GM12878 (cell line): ENCODE data around the gene UBASH3A. TPM values are rescaled to one million over a fixed set of nuclear protein-coding genes. Genes with fewer than 3 reads are reported as not detected.

Source experiments
- ATAC-seq: fragments of 200-7000 bp; cut with Tn5 transposase; 3 replicates; pipeline ENCODE4 v1.9.1; 2020; ENCODE audit warnings: mild to moderate bottlenecking, moderate library complexity
- BruUV-seq: library from RNA; stranded (reverse); fragments of 400-500 nt; replicated peaks from 2 replicates; lab custom pipeline; 2021; lab: Mats Ljungman, UMichigan
- CTCF ChIA-PET: fragments of 300-600 bp; sonication (Branson Sonifier 250); formaldehyde crosslinking; extraction: SDS; loops from one replicate; lab custom pipeline; 2021; ENCODE audit warnings: inconsistent platforms; lab: Yijun Ruan, JAX
- POLR2A ChIA-PET: fragments of 350-600 bp; formaldehyde crosslinking; extraction: SDS; loops from one replicate; lab custom pipeline; 2021; ENCODE audit warnings: inconsistent platforms; lab: Charles Lee
- RAD21 ChIA-PET: fragments of 300-600 bp; sonication (Branson Sonifier 250); formaldehyde crosslinking; loops from one replicate; lab custom pipeline; 2023; ENCODE audit warnings: antibody characterized with exemption; ENCODE audit not compliant: unreplicated experiment; lab: Charles Lee
- SMC1A ChIA-PET: fragments of 300-600 bp; sonication (Branson Sonifier 250); formaldehyde crosslinking; loops from one replicate; lab custom pipeline; 2023; ENCODE audit not compliant: unreplicated experiment, uncharacterized antibody; lab: Charles Lee
- DNase-seq: peaks from one replicate; pipeline ENCODE4 v3.0.0-alpha.2; 2011; ENCODE audit warnings: low read depth, low spot score
- FAIRE-seq: peaks from 3 replicates; lab custom pipeline; 2011; peaks lifted over from hg19 to GRCh38; lab: Jason Lieb, UNC
- H2AFZ ChIP-seq: 2 replicates; pipeline ENCODE4 v1.6.0; 2011; ENCODE audit warnings: low read depth, low read length, control low read depth; ENCODE audit not compliant: control insufficient read depth
- H3K27ac ChIP-seq: 2 replicates; pipeline ENCODE4 v1.5.1; 2011; ENCODE audit warnings: control low read depth; ENCODE audit not compliant: control insufficient read depth, insufficient read depth
- H3K27me3 ChIP-seq, 2 experiments: replicated peaks in 1 of 2; 2 replicates each; pipeline versions ENCODE4 v1.6.0 to v1.6.1; 2011; ENCODE audit warnings: low read length in 1 of 2; ENCODE audit not compliant: control insufficient read depth in 2 of 2, insufficient read depth in 2 of 2
- H3K36me3 ChIP-seq, 2 experiments: 2 replicates each; pipeline ENCODE4 v1.5.1; 2011; ENCODE audit warnings: low read length in 1 of 2; ENCODE audit not compliant: control insufficient read depth in 2 of 2, insufficient read depth in 2 of 2
- H3K4me1 ChIP-seq: 2 replicates; pipeline ENCODE4 v1.6.1; 2011; ENCODE audit warnings: mild to moderate bottlenecking, low read length, moderate library complexity, mixed read lengths; ENCODE audit not compliant: control insufficient read depth, insufficient read depth
- H3K4me2 ChIP-seq: 2 replicates; pipeline ENCODE4 v1.6.0; 2011; ENCODE audit warnings: control low read depth; ENCODE audit not compliant: control insufficient read depth, insufficient read depth
- H3K4me3 ChIP-seq: fragments of 200-600 bp; sonication (generic); 2 replicates; pipeline ENCODE4 v1.5.1; 2016
- H3K79me2 ChIP-seq: 2 replicates; pipeline ENCODE4 v1.6.0; 2011; ENCODE audit warnings: low read length; ENCODE audit not compliant: control insufficient read depth, insufficient read depth
- H3K9ac ChIP-seq: 2 replicates; pipeline ENCODE4 v1.8.0; 2011; ENCODE audit warnings: low read length, control low read depth, mixed read lengths; ENCODE audit not compliant: control insufficient read depth, insufficient read depth
- H3K9me3 ChIP-seq: replicated peaks from 3 replicates; pipeline ENCODE4 v1.5.1; 2011; ENCODE audit warnings: mild to moderate bottlenecking, low read length; ENCODE audit not compliant: control insufficient read depth, insufficient read depth
- H4K20me1 ChIP-seq: 2 replicates; pipeline ENCODE4 v1.6.0; 2011; ENCODE audit not compliant: control insufficient read depth, insufficient read depth
- BMI1 ChIP-seq: fragments of 450-650 bp; IDR thresholded peaks from 2 replicates; pipeline ENCODE4 v1.6.1; 2016; ENCODE audit warnings: mild to moderate bottlenecking, moderate library complexity, borderline replicate concordance
- BRCA1 ChIP-seq: IDR thresholded peaks from 2 replicates; pipeline ENCODE4 v1.6.1; 2011; ENCODE audit warnings: low read depth, low read length, improper control_type of control experiment
- CEBPB ChIP-seq, 2 experiments: fragments of 150-350 bp in 1 of 2; IDR thresholded peaks; 2 replicates each; pipeline ENCODE4 v1.6.1; 2012 to 2014; ENCODE audit warnings: low read depth in 2 of 2, low read length in 2 of 2, borderline replicate concordance in 1 of 2, inconsistent platforms in 1 of 2
- ELK1 ChIP-seq: IDR thresholded peaks from 2 replicates; pipeline ENCODE4 v1.6.1; 2012; ENCODE audit warnings: low read depth, low read length, improper control_type of control experiment
- EP300 ChIP-seq, 2 experiments: fragments of 150-350 bp in 1 of 2; IDR thresholded peaks; 2 replicates each; pipeline ENCODE4 v1.6.1; 2011 to 2012; ENCODE audit warnings: low read depth in 2 of 2, low read length in 2 of 2, borderline replicate concordance in 1 of 2, improper control_type of control experiment in 1 of 2, inconsistent platforms in 1 of 2; ENCODE audit not compliant: control insufficient read depth in 1 of 2
- ETV6 ChIP-seq, 2 experiments: fragments of 450-650 bp in 1 of 2; IDR thresholded peaks in 1 of 2; conservative IDR thresholded peaks in 1 of 2; 2 replicates each; pipeline ENCODE4 v1.6.1; 2014; ENCODE audit warnings: antibody characterized with exemption in 1 of 2, borderline replicate concordance in 1 of 2, low read depth in 1 of 2, mild to moderate bottlenecking in 1 of 2, moderate library complexity in 1 of 2
- HDAC2 ChIP-seq: fragments of 200-600 bp; sonication (generic); IDR thresholded peaks from 2 replicates; pipeline ENCODE4 v1.6.1; 2017
- IRF5 ChIP-seq: fragments of 450-650 bp; IDR thresholded peaks from 2 replicates; pipeline ENCODE4 v1.6.1; 2017; ENCODE audit warnings: borderline replicate concordance
- JUND ChIP-seq: IDR thresholded peaks from 2 replicates; pipeline ENCODE4 v1.6.1; 2012; ENCODE audit warnings: low read depth, mild to moderate bottlenecking, low read length, improper control_type of control experiment, moderate library complexity
- MYC ChIP-seq: IDR thresholded peaks from 2 replicates; pipeline ENCODE4 v1.6.1; 2011; ENCODE audit warnings: mild to moderate bottlenecking, low read length, moderate library complexity, inconsistent platforms; ENCODE audit not compliant: insufficient read depth, insufficient replicate concordance, insufficient read length, severe bottlenecking
- NFYA ChIP-seq: IDR thresholded peaks from 2 replicates; pipeline ENCODE4 v1.6.1; 2011; ENCODE audit warnings: low read depth, mild to moderate bottlenecking, low read length, improper control_type of control experiment, borderline replicate concordance
- RAD51 ChIP-seq: fragments of 450-650 bp; IDR thresholded peaks from 2 replicates; pipeline ENCODE4 v1.6.1; 2016; ENCODE audit warnings: moderate library complexity, mild to moderate bottlenecking, inconsistent platforms
- SUZ12 ChIP-seq: fragments of 200-600 bp; sonication (generic); IDR thresholded peaks from one replicate; pipeline ENCODE4 v1.6.1; 2018; ENCODE audit warnings: antibody characterized with exemption, mild to moderate bottlenecking; ENCODE audit not compliant: unreplicated experiment
- ZBED1 ChIP-seq: IDR thresholded peaks from 2 replicates; pipeline ENCODE4 v1.6.1; 2016; ENCODE audit warnings: borderline replicate concordance
- ZBTB33 ChIP-seq: fragments of 450-650 bp; IDR thresholded peaks from 2 replicates; pipeline ENCODE4 v1.6.1; 2017; ENCODE audit warnings: mild to moderate bottlenecking
- ZZZ3 ChIP-seq: IDR thresholded peaks from 2 replicates; pipeline ENCODE4 v1.6.1; 2011; ENCODE audit warnings: low read depth; ENCODE audit not compliant: control insufficient read depth, insufficient read length
- WGBS: methylation state at CpG from one replicate; pipeline ENCODE4 v1.1.6; 2016; ENCODE audit warnings: low lambda C conversion rate; ENCODE audit not compliant: insufficient replicate concordance, insufficient coverage; ENCODE audit errors: missing lambda C conversion rate; 5-methylcytosine and 5-hydroxymethylcytosine counted together
- in situ Hi-C: fragments of 300-500 bp; cut with MboI; formaldehyde crosslinking; loops from 9 replicates; pipeline ENCODE4 v1.14.3; 2018; ENCODE audit warnings: mixed read lengths
- intact Hi-C: fragments of 100-400 bp; cut with micrococcal nuclease; formaldehyde crosslinking; loops from one replicate; pipeline ENCODE4 v1.14.2; 2022; ENCODE audit not compliant: unreplicated experiment
- polyA plus RNA-seq, 11 experiments: library from polyadenylated mRNA; depleted of rRNA in 4 of 11; unstranded in 6 of 11; stranded (reverse) in 5 of 11; fragments of >200 nt; fragmentation: Nextera tagmentation in 4 of 11; fragmentation: Illumina TruSeq in 1 of 11; extraction: Ambion mirVana in 4 of 11; extraction: Trizol in 1 of 11; gene quantifications; 1 replicate in 1 of 11; 2 replicates in 10 of 11; pipeline versions ENCODE4 v1.2.1 to v1.2.3, GENCODE V29; 2011 to 2016; ENCODE audit warnings: inconsistent platforms in 2 of 11, missing spikeins in 2 of 11, low read depth in 1 of 11
- total RNA-seq, 4 experiments: library from RNA; depleted of rRNA in 3 of 4; stranded (reverse); fragments of >200 nt in 3 of 4; fragmentation: Illumina TruSeq in 1 of 4; extraction: Trizol in 1 of 4; gene quantifications; 2 replicates each; pipeline versions ENCODE4 v1.2.1 to v1.2.3, GENCODE V29; 2013 to 2021
- TF ChIP-seq, protein P1 (sequence below): fragments of 450-650 bp; IDR thresholded peaks from 2 replicates; pipeline ENCODE4 v1.6.1; 2016; ENCODE audit warnings: mild to moderate bottlenecking

The UBASH3A gene
- total and polyA plus RNA-seq, 10 of the 15 experiments (the other 5 are each of a cell fraction or from before 2014, with no cell fraction given), result 0.04 to 0.39 (median 0.23) TPM; not detected in 1

DNA sequence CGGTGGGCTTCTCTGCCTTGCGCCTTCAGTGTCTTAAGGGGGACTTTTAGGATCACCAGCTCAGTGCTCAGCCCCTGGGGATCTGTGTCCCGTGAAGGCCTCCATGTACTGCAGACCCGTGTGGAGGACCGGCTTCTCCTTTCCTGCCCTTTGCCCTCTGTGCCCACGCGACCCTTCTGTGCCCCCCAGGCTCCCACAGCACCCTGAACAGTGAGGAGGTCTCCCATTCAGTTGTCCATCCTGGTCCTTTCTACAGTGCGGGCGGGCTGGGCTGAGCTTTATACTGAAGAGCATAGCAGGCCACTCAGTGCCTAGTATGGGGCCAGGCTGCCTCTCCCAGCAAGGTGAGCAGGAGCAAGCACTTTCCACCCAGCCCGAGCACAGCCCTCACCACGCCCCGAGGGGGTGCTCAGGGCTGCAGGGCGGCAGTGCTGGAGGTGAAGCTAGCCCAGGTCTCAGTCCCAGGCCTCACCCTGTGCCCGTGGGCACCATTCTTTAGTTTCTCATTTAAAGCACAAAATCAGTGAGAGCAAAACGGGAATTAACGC lies 29.7 kb upstream of the UBASH3A start (continued):
- no peak for TF ChIP-seq IRF5
- TF ChIP-seq BMI1, result no peak
- TF ChIP-seq ZZZ3, result no peak
- TF ChIP-seq CEBPB (IDR thresholded peaks at IDR 0.05; ENCODE audit: borderline replicate concordance in 1 of 2, low read depth in 2 of 2, low read length in 2 of 2), result no peak
- TF ChIP-seq ZBED1, result no peak
- TF ChIP-seq BRCA1, result no peak
- TF ChIP-seq EP300 (IDR thresholded peaks at IDR 0.05; ENCODE audit: borderline replicate concordance in 1 of 2, control insufficient read depth in 1 of 2, low read depth in 2 of 2, low read length in 2 of 2), result no peak

GRCh38 chr21:42374457-42374856 lies 29.2 kb upstream of the UBASH3A start:
- BruUV-seq, result no TSS peak
- ChIA-PET SMC1A (no interaction called here), CTCF (no interaction called here), RAD21 (interaction anchor here (1.1 to 1.5 kb wide), 3 partner anchors 18 to 69 kb away, joined by 3 read pairs; no protein-coding TSS in a partner anchor), POLR2A (no interaction called here)
- Histone ChIP-seq H3K4me1 (no peaks in the 10 kb centered on the region), H3K79me2 (no peaks in the 10 kb centered on the region), H3K9me3 (no peaks in the 10 kb centered on the region), H2AFZ (no peak overlapping the region), H3K36me3 (no peaks in the 10 kb centered on the region), H4K20me1 (no peaks in the 10 kb centered on the region), H3K9ac (no peak overlapping the region), H3K27ac (no peak overlapping the region), H3K4me3 (no peak overlapping the region), H3K4me2 (no peak overlapping the region), H3K27me3 (no peaks in the 10 kb centered on the region)
- in situ Hi-C loops, result no loop called here
- intact Hi-C loops, result no loop called here
- FAIRE-seq, result no peak
- DNase-seq, result no peak
- 55% methylated on average over 7 of the region's 7 CpGs for WGBS
- no peak for ATAC-seq
- TF ChIP-seq, protein P1, sequence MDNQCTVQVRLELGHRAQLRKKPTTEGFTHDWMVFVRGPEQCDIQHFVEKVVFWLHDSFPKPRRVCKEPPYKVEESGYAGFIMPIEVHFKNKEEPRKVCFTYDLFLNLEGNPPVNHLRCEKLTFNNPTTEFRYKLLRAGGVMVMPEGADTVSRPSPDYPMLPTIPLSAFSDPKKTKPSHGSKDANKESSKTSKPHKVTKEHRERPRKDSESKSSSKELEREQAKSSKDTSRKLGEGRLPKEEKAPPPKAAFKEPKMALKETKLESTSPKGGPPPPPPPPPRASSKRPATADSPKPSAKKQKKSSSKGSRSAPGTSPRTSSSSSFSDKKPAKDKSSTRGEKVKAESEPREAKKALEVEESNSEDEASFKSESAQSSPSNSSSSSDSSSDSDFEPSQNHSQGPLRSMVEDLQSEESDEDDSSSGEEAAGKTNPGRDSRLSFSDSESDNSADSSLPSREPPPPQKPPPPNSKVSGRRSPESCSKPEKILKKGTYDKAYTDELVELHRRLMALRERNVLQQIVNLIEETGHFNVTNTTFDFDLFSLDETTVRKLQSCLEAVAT, result no peak
- TF ChIP-seq ZBTB33, result no peak
- no peak for TF ChIP-seq NFYA
- TF ChIP-seq JUND, result no peak
- TF ChIP-seq ELK1, result no peak
- TF ChIP-seq HDAC2, result no peak
- TF ChIP-seq ETV6 (conservative IDR thresholded peaks at IDR 0.05 in 1 of 2, IDR thresholded peaks at IDR 0.05 in 1 of 2; ENCODE audit: borderline replicate concordance in 1 of 2, low read depth in 1 of 2), result no peak
- TF ChIP-seq MYC, result no peak
- TF ChIP-seq SUZ12, result no peak
- no peak for TF ChIP-seq RAD51
- TF ChIP-seq BMI1, result no peak
